ENCODE measurements around the gene PLK2.

PLK2 gene

GRCh38 chr5:58454025-58454424, 5.9 kb downstream of the PLK2 start:
- in situ Hi-C loops (cut with HindIII; ENCODE audit: low pct_ligation_motif_present, low pct_unique_long_range_greater_than_20kb, low sequenced_read_pairs), result loop anchor here (25.0 kb wide), 1 partner anchor 667 kb away; no protein-coding TSS in a partner anchor
- peak; percentile 17 for DNase-seq

GRCh38 chr5:58453306-58453705, 6.6 kb downstream of the PLK2 start:
- in situ Hi-C loops (cut with HindIII; ENCODE audit: low pct_ligation_motif_present, low pct_unique_long_range_greater_than_20kb, low sequenced_read_pairs), result loop anchor here (25.0 kb wide), 1 partner anchor 666 kb away; no protein-coding TSS in a partner anchor
- peak; percentile 20 for DNase-seq

- in situ Hi-C loops (cut with HindIII; ENCODE audit: low pct_ligation_motif_present, low pct_unique_long_range_greater_than_20kb, low sequenced_read_pairs), result loop anchor here (25.0 kb wide), 1 partner anchor 665 kb away; no protein-coding TSS in a partner anchor
- DNase-seq, result peak; percentile 50
Measured at GRCh38 chr5:58452566-58453258, 7.2 kb downstream of the PLK2 start.

GRCh38 chr5:58451732-58452565, 7.9 kb downstream of the PLK2 start:
- peak; percentile 57 for DNase-seq
- in situ Hi-C loops (cut with HindIII; ENCODE audit: low pct_ligation_motif_present, low pct_unique_long_range_greater_than_20kb, low sequenced_read_pairs), result loop anchor here (25.0 kb wide), 1 partner anchor 665 kb away; no protein-coding TSS in a partner anchor

DNA sequence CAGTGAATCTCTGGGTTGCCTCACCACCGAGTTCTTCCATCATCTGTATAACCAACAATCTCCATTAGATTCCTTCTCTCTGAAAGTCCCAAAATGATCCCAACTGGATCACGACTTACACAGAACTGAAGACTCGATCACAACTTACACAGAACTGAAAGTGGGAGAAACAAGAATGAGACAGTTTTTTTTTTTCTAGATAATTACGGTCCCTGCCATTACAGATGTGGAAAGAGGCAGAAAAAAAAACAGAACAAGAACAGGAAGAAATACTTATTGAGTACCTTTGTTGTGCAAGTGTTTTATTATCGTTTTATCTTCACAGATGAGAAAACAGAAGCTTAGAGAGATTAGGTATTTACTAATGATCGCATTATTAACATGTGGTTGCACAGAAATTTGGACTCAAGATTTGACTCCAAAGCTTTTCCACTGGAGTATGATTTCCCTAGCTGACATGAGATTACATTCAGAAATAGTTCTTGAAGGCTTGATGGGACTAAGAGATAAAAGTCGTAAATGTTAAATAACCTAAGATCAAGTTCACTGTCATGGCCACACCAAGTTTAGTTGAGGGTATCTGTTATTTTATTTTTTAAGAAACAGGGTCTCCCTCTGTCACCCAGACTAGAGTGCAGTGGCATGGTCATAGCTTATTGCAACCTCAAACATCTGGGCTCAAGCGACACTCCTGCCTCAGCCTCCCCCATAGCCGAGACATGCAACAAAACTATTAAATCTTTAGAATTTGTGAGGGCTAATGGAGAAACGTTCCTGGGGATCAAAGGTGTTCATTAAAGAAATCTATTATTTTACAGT, 8.9 kb downstream of the PLK2 start:
- DNase-seq, result peak; percentile 56
- in situ Hi-C loops (cut with HindIII; ENCODE audit: low pct_ligation_motif_present, low pct_unique_long_range_greater_than_20kb, low sequenced_read_pairs), result loop anchor here (25.0 kb wide), 1 partner anchor 664 kb away; no protein-coding TSS in a partner anchor

- DNase-seq, result no peak
- in situ Hi-C loops (cut with HindIII; ENCODE audit: low pct_ligation_motif_present, low pct_unique_long_range_greater_than_20kb, low sequenced_read_pairs), result loop anchor here (25.0 kb wide), 1 partner anchor 663 kb away; no protein-coding TSS in a partner anchor
Measured at GRCh38 chr5:58450018-58450417, 9.9 kb downstream of the PLK2 start.

- no peak for DNase-seq
- in situ Hi-C loops (cut with HindIII; ENCODE audit: low pct_ligation_motif_present, low pct_unique_long_range_greater_than_20kb, low sequenced_read_pairs), result no loop called here
Measured at GRCh38 chr5:58447226-58447625, 12.7 kb downstream of the PLK2 start.

DNA sequence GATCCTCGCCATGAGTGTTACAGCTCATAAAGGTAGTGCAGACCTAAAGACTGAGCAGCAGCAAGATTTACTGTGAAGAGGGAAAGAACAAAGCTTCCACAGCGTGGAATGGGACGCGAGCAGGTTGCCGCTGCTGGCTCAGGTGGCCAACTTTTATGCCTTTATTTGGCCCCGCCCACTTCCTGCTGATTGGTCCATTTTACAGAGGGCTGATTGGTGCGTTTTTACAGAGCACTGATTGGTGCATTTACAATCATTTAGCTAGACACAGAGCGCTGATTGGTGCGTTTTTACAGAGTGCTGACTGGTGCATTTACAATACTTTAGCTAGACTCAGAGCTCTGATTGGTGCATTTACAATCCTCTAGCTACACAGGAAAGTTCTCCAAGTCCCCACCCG, 13.9 kb downstream of the PLK2 start:
- peak; percentile 46 for DNase-seq
- in situ Hi-C loops (cut with HindIII; ENCODE audit: low pct_ligation_motif_present, low pct_unique_long_range_greater_than_20kb, low sequenced_read_pairs), result no loop called here

DNA sequence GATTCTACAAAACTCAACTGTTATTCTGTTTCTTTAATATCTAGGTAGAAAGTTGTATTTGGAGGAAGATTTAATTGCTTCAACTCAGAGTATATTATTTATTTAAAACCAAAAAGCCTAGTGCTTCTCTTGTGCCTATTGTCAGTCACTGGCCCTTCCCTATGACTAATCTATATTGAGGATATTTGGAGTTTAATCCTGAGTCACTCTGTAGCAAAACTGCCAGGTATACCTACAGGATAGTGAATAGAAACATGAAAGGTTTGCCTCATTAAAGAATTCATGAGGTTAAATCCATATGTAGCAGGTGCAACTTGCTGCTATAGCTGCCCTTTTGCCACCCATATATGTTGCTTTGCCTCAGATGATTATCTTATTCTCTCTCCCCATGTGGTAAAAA, 15.1 kb downstream of the PLK2 start:
- in situ Hi-C loops (cut with HindIII; ENCODE audit: low pct_ligation_motif_present, low pct_unique_long_range_greater_than_20kb, low sequenced_read_pairs), result no loop called here

GRCh38 chr5:58440901-58441460, 18.9 kb downstream of the PLK2 start:
- in situ Hi-C loops (cut with HindIII; ENCODE audit: low pct_ligation_motif_present, low pct_unique_long_range_greater_than_20kb, low sequenced_read_pairs), result no loop called here
- DNase-seq, result no peak

More for the DNA sequence above, 15.1 kb downstream of the PLK2 start:
- no peak for DNase-seq

- DNase-seq, result no peak
- in situ Hi-C loops (cut with HindIII; ENCODE audit: low pct_ligation_motif_present, low pct_unique_long_range_greater_than_20kb, low sequenced_read_pairs), result no loop called here
Measured at GRCh38 chr5:58439094-58439644, 20.7 kb downstream of the PLK2 start.

DNA sequence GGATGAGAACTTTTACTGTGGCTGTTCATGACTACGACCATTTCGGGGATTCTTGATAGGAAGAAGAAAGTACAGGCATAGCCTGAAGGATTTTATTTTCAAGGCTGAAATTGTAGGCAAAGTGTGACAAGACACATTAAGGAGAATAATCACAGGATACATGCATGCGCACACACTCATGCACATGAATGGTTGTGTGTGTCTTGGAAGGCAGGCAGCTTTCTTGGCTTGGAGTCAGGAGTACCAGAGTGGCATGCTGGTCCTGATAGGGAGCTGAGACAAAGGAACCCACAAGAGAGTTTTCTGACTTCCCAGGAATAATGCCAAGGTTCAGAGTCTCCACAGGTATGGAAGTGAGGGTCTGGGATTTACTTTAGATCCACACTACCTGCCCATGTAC, 22.2 kb downstream of the PLK2 start:
- no peak for DNase-seq
- in situ Hi-C loops (cut with HindIII; ENCODE audit: low pct_ligation_motif_present, low pct_unique_long_range_greater_than_20kb, low sequenced_read_pairs), result no loop called here

DNA sequence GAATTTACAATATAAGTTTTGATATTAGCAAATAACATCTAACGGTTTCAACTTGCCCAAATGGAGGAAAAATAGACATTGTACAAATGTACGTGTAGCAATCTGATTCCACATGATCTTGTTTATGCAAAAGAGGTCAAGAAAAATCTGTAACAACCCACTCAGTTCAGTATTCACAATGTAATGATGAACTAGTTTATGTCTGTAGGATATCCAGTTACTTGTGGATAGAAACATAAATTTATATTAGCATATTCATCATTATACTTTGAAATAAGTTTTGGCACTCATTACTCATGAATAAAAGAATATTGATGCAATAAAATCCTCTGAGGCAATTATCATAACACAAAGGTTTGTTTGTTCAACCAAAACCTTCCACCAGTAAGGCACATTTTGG, 28.1 kb downstream of the PLK2 start:
- in situ Hi-C loops (cut with HindIII; ENCODE audit: low pct_ligation_motif_present, low pct_unique_long_range_greater_than_20kb, low sequenced_read_pairs), result no loop called here

GRCh38 chr5:58412932-58413331, 47.0 kb downstream of the PLK2 start:
- DNase-seq, result no peak
- in situ Hi-C loops (cut with HindIII; ENCODE audit: low pct_ligation_motif_present, low pct_unique_long_range_greater_than_20kb, low sequenced_read_pairs), result no loop called here

More for the DNA sequence above, 28.1 kb downstream of the PLK2 start:
- no peak for DNase-seq

DNA sequence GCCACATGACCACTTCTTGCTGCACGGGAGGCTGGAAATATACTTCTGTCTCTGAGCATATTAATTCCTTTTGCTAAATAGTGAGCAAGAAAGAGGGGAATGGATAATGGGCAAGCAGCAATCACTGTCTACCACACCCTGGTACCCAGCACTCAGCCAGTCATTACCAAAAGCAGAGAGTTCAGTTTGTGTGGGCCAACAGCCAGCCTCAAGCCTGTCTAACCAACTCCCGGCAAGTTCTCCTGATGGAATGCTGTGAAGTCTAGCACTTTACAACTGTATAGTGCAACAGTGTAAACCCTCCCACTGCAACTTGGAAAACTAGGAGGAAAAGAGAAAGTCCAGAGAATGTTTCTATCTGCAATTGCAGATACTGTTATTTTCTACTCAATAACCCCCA, 47.8 kb downstream of the PLK2 start:
- DNase-seq, result no peak
- in situ Hi-C loops (cut with HindIII; ENCODE audit: low pct_ligation_motif_present, low pct_unique_long_range_greater_than_20kb, low sequenced_read_pairs), result no loop called here

- in situ Hi-C loops (cut with HindIII; ENCODE audit: low pct_ligation_motif_present, low pct_unique_long_range_greater_than_20kb, low sequenced_read_pairs), result no loop called here
- no peak for DNase-seq
Measured at GRCh38 chr5:58411372-58411771, 48.5 kb downstream of the PLK2 start.

- DNase-seq, result peak; percentile 42
- in situ Hi-C loops (cut with HindIII; ENCODE audit: low pct_ligation_motif_present, low pct_unique_long_range_greater_than_20kb, low sequenced_read_pairs), result no loop called here
Measured at GRCh38 chr5:58410441-58410840, 49.4 kb downstream of the PLK2 start.

DNA sequence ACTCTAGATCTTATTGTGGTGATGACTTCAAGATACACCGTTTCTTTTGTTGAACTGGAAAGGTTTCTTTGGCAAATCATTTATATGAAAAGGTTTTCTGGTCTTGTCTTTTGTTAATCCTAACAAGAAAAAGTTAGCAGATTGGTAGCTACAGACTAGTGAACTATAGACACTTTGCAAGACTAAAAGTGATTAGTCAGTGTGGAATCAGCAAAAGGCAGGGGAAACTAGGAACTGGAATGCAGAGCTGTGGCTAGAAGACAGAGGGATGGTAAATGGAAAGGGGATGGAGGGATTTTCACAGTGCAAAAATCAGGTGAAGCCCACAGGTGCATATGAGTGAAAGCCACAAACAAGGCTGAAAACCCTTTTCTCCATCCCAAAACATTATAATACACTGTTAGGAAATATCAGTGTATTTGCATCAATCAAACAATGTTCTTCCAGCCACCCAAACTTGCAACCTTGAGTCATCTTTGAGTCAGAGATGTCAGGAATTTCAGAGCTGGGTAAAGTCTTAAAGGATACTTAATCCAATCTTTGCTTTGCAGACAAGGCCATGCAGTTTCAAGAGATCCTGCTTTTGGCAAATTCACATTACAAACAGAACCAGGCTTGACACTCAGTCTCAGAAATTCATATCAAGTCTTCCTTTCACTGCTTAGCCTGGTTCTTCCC, 52.7 kb downstream of the PLK2 start:
- DNase-seq, result peak; percentile 57
- in situ Hi-C loops (cut with HindIII; ENCODE audit: low pct_ligation_motif_present, low pct_unique_long_range_greater_than_20kb, low sequenced_read_pairs), result no loop called here
